HG03442 (cell line): ENCODE data around the gene PICALM.

Experiments used
- ATAC-seq: cut with Tn5 transposase; IDR thresholded peaks from one replicate; pipeline ENCODE4 v1.9.1; 2021; ENCODE audit warnings: mild to moderate bottlenecking, moderate library complexity; ENCODE audit not compliant: unreplicated experiment

The PICALM gene

DNA sequence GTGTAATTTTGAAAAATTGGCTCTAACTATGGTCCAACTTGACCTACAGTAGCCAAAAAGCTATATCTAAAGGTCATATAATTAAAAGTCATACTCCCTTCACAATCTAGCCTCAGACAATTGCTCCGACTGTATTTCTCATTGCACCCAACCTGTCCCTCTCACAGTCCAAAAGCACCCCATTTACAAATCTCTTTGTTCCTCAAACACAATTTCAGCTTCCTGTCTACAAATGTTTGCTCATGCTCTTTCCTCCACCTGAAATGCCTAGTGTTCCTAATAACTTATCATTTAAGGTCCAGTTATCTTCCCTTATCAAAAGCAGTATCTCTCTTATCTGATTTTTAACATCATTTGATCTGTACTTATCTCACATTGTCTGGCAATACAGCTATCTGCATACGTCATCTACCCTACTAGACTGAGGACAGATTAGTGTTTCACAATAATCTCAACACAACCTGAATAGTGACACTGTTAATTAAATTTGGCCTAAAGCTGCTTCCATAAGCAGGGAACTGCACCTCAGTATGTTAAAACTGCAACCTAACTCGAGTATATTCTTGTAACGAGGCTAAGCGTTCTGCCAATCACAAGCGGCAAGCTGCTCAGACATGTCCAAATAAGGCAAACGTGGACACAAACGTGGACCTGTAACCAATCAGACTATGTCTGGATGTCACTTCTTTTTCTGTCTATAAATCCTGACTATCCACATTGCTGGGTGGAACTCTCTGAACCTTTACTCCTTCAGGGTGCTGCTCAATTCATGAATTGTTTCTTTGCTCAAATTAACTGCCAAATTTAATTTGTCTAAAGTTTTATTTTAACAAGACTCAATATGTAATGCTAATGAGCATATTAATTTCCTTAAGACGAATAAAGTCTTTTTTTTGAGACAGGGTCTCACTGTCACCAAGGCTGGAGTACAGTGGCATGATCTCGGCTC lies 15.9 kb downstream of the PICALM start:
- ATAC-seq: no peak

- ATAC-seq: no peak
Measured at GRCh38 chr11:86050196-86050709, 18.6 kb downstream of the PICALM start.

DNA sequence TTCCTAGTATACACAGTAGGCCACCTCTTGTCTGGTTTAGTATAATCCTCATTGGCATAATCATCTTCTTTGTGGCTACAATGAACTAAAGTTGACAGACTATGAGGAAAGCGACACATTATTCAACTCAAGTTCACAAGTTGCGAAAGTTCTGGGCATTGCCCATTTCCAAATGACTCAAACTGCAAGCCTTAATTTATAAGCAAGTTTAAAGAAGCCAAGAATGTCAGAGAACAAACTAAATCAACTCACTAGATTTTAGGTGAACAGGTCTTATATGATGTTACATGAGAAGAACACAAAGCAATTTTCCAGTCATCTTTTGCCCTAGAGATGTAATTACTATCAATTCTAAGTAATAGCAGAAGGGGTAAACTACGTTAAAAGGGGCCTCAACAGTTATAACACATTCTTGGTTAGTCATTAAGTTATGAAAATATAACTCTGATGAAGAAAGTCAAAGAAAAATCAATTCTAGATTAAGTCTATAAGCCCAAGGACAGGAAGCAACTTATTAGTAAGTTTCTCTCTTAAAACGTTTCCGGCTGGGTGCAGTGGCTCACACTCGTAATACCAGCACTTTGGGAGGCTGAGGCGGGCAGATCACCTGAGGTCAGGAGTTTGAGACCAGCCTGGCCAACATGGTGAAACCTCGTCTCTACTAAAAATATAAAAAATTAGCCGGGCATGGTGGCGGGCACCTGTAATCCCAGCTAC lies 21.5 kb downstream of the PICALM start:
- ATAC-seq: peak; percentile 39

GRCh38 chr11:86046116-86046515 lies 22.8 kb downstream of the PICALM start:
- ATAC-seq: no peak

DNA sequence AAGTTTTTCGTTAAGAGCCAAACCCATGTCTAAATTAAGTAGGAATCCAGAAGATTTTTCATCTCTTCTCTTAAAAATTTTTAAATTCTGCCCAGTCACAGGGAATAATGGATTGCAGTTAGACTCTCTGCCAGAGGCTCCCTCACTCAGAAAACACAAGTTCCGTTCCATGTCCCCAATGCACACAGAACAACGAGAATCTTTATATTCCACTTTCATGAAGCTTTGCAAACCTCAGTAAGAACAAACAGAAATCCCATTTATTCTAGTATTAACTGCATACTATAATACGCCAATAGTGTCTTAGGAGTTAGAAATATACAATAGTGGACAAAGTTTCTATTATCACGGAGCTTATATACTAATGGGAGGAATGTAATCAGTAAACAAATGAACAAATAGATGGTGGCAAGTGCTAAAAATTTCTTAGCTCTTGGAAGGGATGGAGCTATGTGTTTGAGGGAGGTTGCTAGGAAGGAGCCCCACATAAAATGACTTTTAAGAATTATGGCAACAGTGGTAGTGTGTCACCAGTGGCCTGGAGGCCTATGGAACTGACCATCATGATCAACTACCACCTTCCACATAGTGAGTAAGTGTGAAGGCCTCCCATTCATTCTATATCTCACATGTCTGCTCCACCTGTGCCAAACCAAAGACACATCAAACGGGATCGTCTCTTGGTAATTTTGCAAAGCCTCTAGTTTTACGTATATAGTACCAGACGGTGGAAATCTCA lies 24.9 kb downstream of the PICALM start:
- no peak for ATAC-seq

GRCh38 chr11:86041975-86042378 lies 26.9 kb downstream of the PICALM start:
- no peak for ATAC-seq

GRCh38 chr11:86040919-86041850 lies 27.7 kb downstream of the PICALM start:
- no peak for ATAC-seq

GRCh38 chr11:86039094-86039493 lies 29.8 kb downstream of the PICALM start:
- ATAC-seq: no peak

DNA sequence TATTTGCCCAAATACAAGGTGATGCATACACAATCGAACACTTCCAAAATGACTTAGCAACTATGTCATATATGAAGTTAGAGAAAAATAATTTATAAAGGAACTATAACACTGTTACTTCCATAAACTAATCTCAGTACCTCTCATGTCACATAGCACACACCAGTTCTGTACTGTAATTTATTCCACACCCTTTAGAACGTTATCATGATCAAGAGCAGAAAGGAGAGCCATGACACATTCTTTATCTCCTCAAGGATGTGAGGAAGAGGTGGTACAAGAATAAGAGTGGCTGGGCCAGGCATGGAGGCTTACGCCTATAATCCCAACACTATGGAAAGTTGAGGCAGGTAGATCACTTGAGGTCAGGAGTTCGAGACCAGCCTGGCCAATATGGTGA lies 31.1 kb downstream of the PICALM start:
- no peak for ATAC-seq

- no peak for ATAC-seq
Measured at GRCh38 chr11:86035920-86036319, 33.0 kb downstream of the PICALM start.

GRCh38 chr11:86035164-86035563 lies 33.7 kb downstream of the PICALM start:
- ATAC-seq: no peak

DNA sequence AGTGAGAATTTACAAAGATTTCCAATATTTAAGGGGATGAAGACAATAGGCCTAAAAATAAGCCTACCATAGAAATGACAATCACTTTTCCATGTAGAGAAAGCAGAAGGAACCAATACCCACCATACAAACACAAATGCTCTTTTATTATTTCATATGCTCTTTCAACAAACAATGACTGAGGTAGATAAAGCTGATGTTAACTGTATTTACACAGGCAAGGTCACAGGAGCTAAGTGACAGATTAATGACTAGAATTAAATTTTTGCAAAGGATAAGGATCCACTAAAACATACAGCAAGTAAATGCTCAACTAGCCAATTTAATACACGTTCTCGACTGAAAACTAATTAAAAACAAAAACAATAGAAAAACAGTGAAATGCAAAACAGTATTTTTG lies 34.2 kb downstream of the PICALM start:
- ATAC-seq: no peak

- peak; percentile 72 for ATAC-seq
Measured at GRCh38 chr11:86021377-86021776, 47.5 kb downstream of the PICALM start.

- no peak for ATAC-seq
Measured at GRCh38 chr11:86018249-86018648, 50.6 kb downstream of the PICALM start.

DNA sequence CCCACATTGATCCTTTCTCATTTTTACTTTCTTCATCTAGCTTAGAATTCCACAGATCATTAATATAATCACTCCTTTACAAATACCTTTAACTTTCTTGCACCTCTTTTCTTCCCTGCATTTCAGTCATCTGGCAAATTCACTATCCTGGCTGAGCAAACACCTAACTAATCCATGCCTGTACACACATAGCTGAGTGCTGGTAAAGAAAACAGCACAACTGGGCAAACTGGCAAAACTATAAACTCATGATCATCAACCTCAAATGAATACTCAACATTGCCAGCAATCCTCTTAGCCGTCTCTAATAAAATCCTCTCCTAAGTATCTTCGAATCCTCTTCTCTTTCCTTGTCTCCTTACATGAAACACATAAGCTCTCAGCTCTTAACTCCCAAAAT lies 52.4 kb downstream of the PICALM start:
- no peak for ATAC-seq

DNA sequence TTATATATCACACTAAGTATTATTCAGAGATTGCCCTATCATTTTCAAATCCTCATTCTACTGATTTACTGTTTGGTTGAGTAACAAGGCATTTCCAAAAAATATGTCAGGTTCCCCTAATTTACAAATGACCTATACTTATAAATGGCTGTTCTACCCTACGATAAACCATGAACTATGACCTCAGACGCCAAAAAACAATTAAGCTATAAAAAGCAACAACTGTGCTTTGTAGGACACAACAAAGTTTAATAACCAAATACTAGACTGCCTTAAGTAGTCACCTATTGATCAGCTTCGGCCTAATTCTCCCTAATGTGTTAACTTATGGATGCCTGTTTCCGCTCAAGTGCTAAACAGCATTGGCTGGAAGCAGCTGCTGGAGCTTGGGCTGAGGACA lies 53.2 kb downstream of the PICALM start:
- no peak for ATAC-seq

GRCh38 chr11:86014221-86014620 lies 54.7 kb downstream of the PICALM start:
- ATAC-seq: no peak

DNA sequence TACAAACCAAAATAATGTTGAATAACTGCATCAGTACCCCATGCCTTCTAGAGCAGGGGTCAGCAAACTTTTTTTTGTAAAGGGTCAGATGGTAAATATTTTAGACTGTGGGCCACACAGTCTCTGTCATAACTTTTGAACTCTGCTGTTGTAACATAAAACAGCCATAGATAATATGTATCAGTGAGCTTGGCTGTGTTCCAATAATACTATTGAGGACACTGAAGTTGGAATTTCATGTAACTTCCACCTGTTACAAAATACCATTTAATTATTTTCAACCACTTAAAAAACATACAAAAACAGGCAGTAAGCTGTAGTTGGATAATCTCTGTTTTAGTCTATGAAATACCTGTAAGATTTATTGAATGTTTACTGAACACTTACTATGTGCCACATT lies 55.2 kb downstream of the PICALM start:
- ATAC-seq: no peak

DNA sequence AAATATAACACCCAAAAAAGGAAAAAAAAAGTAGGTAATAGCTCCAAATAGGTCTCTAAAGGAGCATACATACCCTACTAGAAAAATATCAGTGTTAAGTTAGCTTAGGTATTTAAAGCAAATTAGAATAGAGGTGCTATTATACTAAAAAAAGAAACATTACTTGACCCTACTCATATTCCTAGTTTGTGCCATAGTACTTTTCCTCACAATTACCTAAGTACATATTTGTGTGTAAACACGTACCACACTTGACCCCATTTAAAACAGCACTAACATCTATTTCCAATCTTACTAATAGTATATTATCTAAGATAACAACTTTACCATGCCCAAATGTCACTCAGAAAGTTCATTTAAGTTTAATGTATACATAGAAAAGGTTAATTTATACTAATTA lies 57.7 kb downstream of the PICALM start:
- no peak for ATAC-seq

- ATAC-seq: no peak
Measured at GRCh38 chr11:86003654-86004053, 65.2 kb downstream of the PICALM start.
